Mesenchymal stem cell (in vitro differentiated cells and primary cell): ENCODE results near the gene CDK9.

Experiments used
- DNase-seq: peaks from one replicate; pipeline ENCODE4 v3.0.0-alpha.2; 2013
- H2AFZ ChIP-seq: one replicate; pipeline ENCODE4 v1.6.1; 2013; ENCODE audit warnings: low read depth, mild to moderate bottlenecking, control low read depth, inconsistent platforms, low read length, moderate library complexity
- H2AK5ac ChIP-seq: 2 replicates; pipeline ENCODE4 v1.6.1; 2013; ENCODE audit warnings: low read length, moderate library complexity, mild to moderate bottlenecking, inconsistent platforms; ENCODE audit not compliant: severe bottlenecking
- H2BK120ac ChIP-seq: one replicate; pipeline ENCODE4 v1.6.1; 2013; ENCODE audit warnings: low read depth, mild to moderate bottlenecking, inconsistent platforms, low read length, moderate library complexity
- H2BK12ac ChIP-seq, 2 experiments: one replicate each; pipeline ENCODE4 v1.6.1; 2013; ENCODE audit warnings: inconsistent platforms in 2 of 2, low read length in 2 of 2, mild to moderate bottlenecking in 2 of 2, moderate library complexity in 2 of 2, control low read depth in 1 of 2
- H2BK15ac ChIP-seq: one replicate; pipeline ENCODE4 v1.6.1; 2013; ENCODE audit warnings: mild to moderate bottlenecking, low read depth, inconsistent platforms; ENCODE audit not compliant: poor library complexity, severe bottlenecking
- H2BK5ac ChIP-seq: 2 replicates; pipeline ENCODE4 v1.6.1; 2013; ENCODE audit warnings: low read depth, mild to moderate bottlenecking, low read length, control low read depth, inconsistent platforms; ENCODE audit not compliant: poor library complexity, severe bottlenecking
- H3K14ac ChIP-seq, 2 experiments: one replicate each; pipeline ENCODE4 v1.6.1; 2013; ENCODE audit warnings: inconsistent platforms in 2 of 2, low read length in 2 of 2, control low read depth in 1 of 2, mild to moderate bottlenecking in 1 of 2, moderate library complexity in 1 of 2
- H3K18ac ChIP-seq, 2 experiments: one replicate each; pipeline ENCODE4 v1.6.1; 2013; ENCODE audit warnings: inconsistent platforms in 2 of 2, low read length in 2 of 2, control low read depth in 1 of 2, low read depth in 1 of 2, mild to moderate bottlenecking in 1 of 2
- H3K23ac ChIP-seq, 2 experiments: one replicate each; pipeline ENCODE4 v1.6.1; 2013; ENCODE audit warnings: inconsistent platforms in 2 of 2, low read length in 2 of 2, mild to moderate bottlenecking in 2 of 2, moderate library complexity in 2 of 2, control low read depth in 1 of 2
- H3K27ac ChIP-seq: 2 replicates; pipeline ENCODE4 v1.5.1; 2013; ENCODE audit warnings: mild to moderate bottlenecking, moderate library complexity, low read length, control low read depth, inconsistent platforms; ENCODE audit not compliant: poor library complexity, severe bottlenecking
- H3K27me3 ChIP-seq, 2 experiments: 2 replicates each; pipeline versions ENCODE4 v1.6.1 to v1.7.0; 2013; ENCODE audit warnings: low read length in 2 of 2, mild to moderate bottlenecking in 2 of 2, moderate library complexity in 2 of 2, control low read depth in 1 of 2, inconsistent platforms in 1 of 2; ENCODE audit not compliant: control insufficient read depth in 1 of 2, insufficient read depth in 1 of 2
- H3K36me3 ChIP-seq, 2 experiments: 2 replicates each; pipeline versions ENCODE4 v1.6.1 to v1.7.0; 2013; ENCODE audit warnings: low read length in 2 of 2, control low read depth in 1 of 2, inconsistent platforms in 1 of 2, low read depth in 1 of 2, mild to moderate bottlenecking in 1 of 2; ENCODE audit not compliant: insufficient read depth in 2 of 2, control insufficient read depth in 1 of 2
- H3K4ac ChIP-seq, 2 experiments: one replicate each; pipeline ENCODE4 v1.6.1; 2013; ENCODE audit warnings: inconsistent platforms in 2 of 2, low read length in 2 of 2, mild to moderate bottlenecking in 2 of 2, moderate library complexity in 2 of 2, control low read depth in 1 of 2, low read depth in 1 of 2
- H3K4me1 ChIP-seq: 2 replicates; pipeline ENCODE4 v1.6.1; 2013; ENCODE audit warnings: low read depth, low read length, control low read depth; ENCODE audit not compliant: control insufficient read depth, insufficient read depth
- H3K4me2 ChIP-seq: 2 replicates; pipeline ENCODE4 v1.6.1; 2013; ENCODE audit warnings: low read length, mild to moderate bottlenecking, inconsistent platforms; ENCODE audit not compliant: poor library complexity, severe bottlenecking
- H3K4me3 ChIP-seq, 2 experiments: 2 replicates each; pipeline versions ENCODE4 v1.5.1 to v1.7.0; 2013; ENCODE audit warnings: low read length in 2 of 2, mild to moderate bottlenecking in 2 of 2, control low read depth in 1 of 2, low read depth in 1 of 2; ENCODE audit not compliant: insufficient read depth in 1 of 2
- H3K79me1 ChIP-seq: replicated peaks from 2 replicates; pipeline ENCODE4 v1.6.1; 2013; ENCODE audit warnings: mild to moderate bottlenecking, control low read depth, low read length, inconsistent platforms; ENCODE audit not compliant: poor library complexity, severe bottlenecking
- H3K9ac ChIP-seq: 2 replicates; pipeline ENCODE4 v1.7.0; 2013; ENCODE audit warnings: mild to moderate bottlenecking, low read length, moderate library complexity
- H3K9me3 ChIP-seq: 2 replicates; pipeline ENCODE4 v1.7.0; 2013; ENCODE audit warnings: mild to moderate bottlenecking, low read length; ENCODE audit not compliant: control insufficient read depth
- H4K8ac ChIP-seq: one replicate; pipeline ENCODE4 v1.6.1; 2013; ENCODE audit warnings: inconsistent platforms, mild to moderate bottlenecking, low read length, moderate library complexity
- H4K91ac ChIP-seq: one replicate; pipeline ENCODE4 v1.6.1; 2013; ENCODE audit warnings: mild to moderate bottlenecking, low read length, inconsistent platforms
- WGBS: methylation state at CpG from one replicate; pipeline ENCODE4 v1.1.7; 2013; ENCODE audit warnings: mixed read lengths; 5-methylcytosine and 5-hydroxymethylcytosine counted together

The CDK9 gene

GRCh38 chr9:127763918-127764384 lies 21.9 kb upstream of the CDK9 start:
- H3K9ac ChIP-seq, result no peak overlapping the region
- H2AK5ac ChIP-seq, result no peak overlapping the region
- no peak overlapping the region for H3K4ac ChIP-seq
- no peak overlapping the region for H3K27ac ChIP-seq
- H3K79me1 ChIP-seq, result no peaks in the 10 kb centered on the region
- H3K18ac ChIP-seq, result peak overlapping the region in 1 of 2 experiments; percentile 34
- H2BK15ac ChIP-seq, result no peak overlapping the region
- H2AFZ ChIP-seq, result no peak overlapping the region
- H3K27me3 ChIP-seq, result peaks cover 39 to 69% of the 10 kb centered on the region in 2 experiments
- H4K91ac ChIP-seq, result peak overlapping the region; percentile 11
- peak overlapping the region in 1 of 2 experiments; percentile 35 for H3K4me3 ChIP-seq
- H3K9me3 ChIP-seq, result no peaks in the 10 kb centered on the region
- H2BK5ac ChIP-seq, result no peak overlapping the region
- peak overlapping the region in 1 of 2 experiments; percentile 59 for H3K14ac ChIP-seq
- H3K23ac ChIP-seq, result no peak overlapping the region
- WGBS, result 48% methylated on average over 7 of the region's 7 CpGs
- H3K36me3 ChIP-seq, result no peaks in the 10 kb centered on the region
- no peak for DNase-seq
- H4K8ac ChIP-seq, result no peak overlapping the region
- no peak overlapping the region for H2BK120ac ChIP-seq
- no peak overlapping the region for H3K4me2 ChIP-seq
- H2BK12ac ChIP-seq, result peak overlapping the region in 1 of 2 experiments; percentile 65
- H3K4me1 ChIP-seq, result peaks cover 9% of the 10 kb centered on the region

DNA sequence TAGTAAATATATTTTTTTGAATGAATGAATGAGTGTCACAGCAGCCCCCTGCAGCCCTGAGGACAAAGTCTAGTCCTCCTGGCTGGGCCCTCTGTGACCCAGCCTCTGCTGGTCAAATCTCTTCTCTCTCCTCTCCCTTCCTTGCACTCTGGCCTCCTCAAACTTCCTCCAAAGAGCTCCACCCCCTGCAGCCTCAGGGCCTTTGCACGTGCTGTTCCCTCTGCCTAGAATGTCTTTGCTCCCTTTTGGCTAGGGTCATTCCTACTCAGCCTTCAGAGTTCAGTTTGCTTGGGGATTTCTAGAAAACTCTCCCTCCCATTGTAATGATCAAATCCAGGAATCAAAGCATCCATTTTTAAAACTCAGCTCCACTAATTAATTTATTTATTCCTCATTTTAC lies 20.4 kb upstream of the CDK9 start:
- no peak overlapping the region for H2AK5ac ChIP-seq
- H3K9me3 ChIP-seq, result no peaks in the 10 kb centered on the region
- H3K4me1 ChIP-seq, result peaks cover 15% of the 10 kb centered on the region
- H3K27me3 ChIP-seq, result peaks cover 39 to 77% of the 10 kb centered on the region in 2 experiments
- DNase-seq, result no peak
- no peak overlapping the region for H3K23ac ChIP-seq
- H4K91ac ChIP-seq, result no peak overlapping the region
- H2BK12ac ChIP-seq, result no peak overlapping the region
- H4K8ac ChIP-seq, result no peak overlapping the region
- H2BK5ac ChIP-seq, result no peak overlapping the region
- no peak overlapping the region for H3K4me3 ChIP-seq
- H3K27ac ChIP-seq, result no peak overlapping the region
- H3K18ac ChIP-seq, result no peak overlapping the region
- WGBS, result 75% methylated on average over 1 of the region's 1 CpG
- no peaks in the 10 kb centered on the region for H3K36me3 ChIP-seq
- H3K79me1 ChIP-seq, result no peaks in the 10 kb centered on the region
- H3K4me2 ChIP-seq, result no peak overlapping the region
- H3K14ac ChIP-seq, result no peak overlapping the region
- H2BK120ac ChIP-seq, result no peak overlapping the region
- H3K9ac ChIP-seq, result no peak overlapping the region
- no peak overlapping the region for H3K4ac ChIP-seq
- no peak overlapping the region for H2AFZ ChIP-seq
- H2BK15ac ChIP-seq, result no peak overlapping the region

- H2AK5ac ChIP-seq, result no peak overlapping the region
- no peak overlapping the region for H3K14ac ChIP-seq
- H4K8ac ChIP-seq, result peak overlapping the region; percentile 84
- H3K36me3 ChIP-seq, result no peaks in the 10 kb centered on the region
- H2AFZ ChIP-seq, result no peak overlapping the region
- DNase-seq, result no peak
- H2BK15ac ChIP-seq, result peak overlapping the region; percentile 56
- 0% methylated on average over 1 of the region's 3 CpGs for WGBS
- no peaks in the 10 kb centered on the region for H3K79me1 ChIP-seq
- no peak overlapping the region for H2BK120ac ChIP-seq
- H3K4me3 ChIP-seq, result no peak overlapping the region
- H2BK12ac ChIP-seq, result peak overlapping the region in 1 of 2 experiments; percentile 45
- no peak overlapping the region for H3K23ac ChIP-seq
- H3K9ac ChIP-seq, result no peak overlapping the region
- H3K27me3 ChIP-seq, result peaks cover 20 to 68% of the 10 kb centered on the region in 2 experiments
- peaks cover 18% of the 10 kb centered on the region for H3K4me1 ChIP-seq
- no peak overlapping the region for H3K27ac ChIP-seq
- H2BK5ac ChIP-seq, result no peak overlapping the region
- no peak overlapping the region for H4K91ac ChIP-seq
- no peaks in the 10 kb centered on the region for H3K9me3 ChIP-seq
- H3K18ac ChIP-seq, result peak overlapping the region; percentile 18 to 65
- peak overlapping the region in 1 of 2 experiments; percentile 35 for H3K4ac ChIP-seq
- no peak overlapping the region for H3K4me2 ChIP-seq
Observed at GRCh38 chr9:127767410-127767809, 18.4 kb upstream of the CDK9 start.

GRCh38 chr9:127767909-127768331 lies 17.9 kb upstream of the CDK9 start:
- Histone ChIP-seq H3K79me1 (no peaks in the 10 kb centered on the region), H4K8ac (peak overlapping the region; percentile 84), H2AK5ac (no peak overlapping the region), H3K9me3 (no peaks in the 10 kb centered on the region), H2BK12ac (peak overlapping the region in 1 of 2 experiments; percentile 8), H2AFZ (peak overlapping the region; percentile 43), H3K9ac (no peak overlapping the region), H2BK120ac (no peak overlapping the region), H3K4me2 (peak overlapping the region; percentile 26), H3K23ac (peak overlapping the region in 1 of 2 experiments; percentile 26), H3K4ac (peak overlapping the region in 1 of 2 experiments; percentile 35), H3K4me3 (no peak overlapping the region), H3K27ac (no peak overlapping the region), H3K14ac (no peak overlapping the region), H2BK15ac (peak overlapping the region; percentile 82), H3K4me1 (peaks cover 18% of the 10 kb centered on the region), H3K27me3 (peaks cover 15 to 65% of the 10 kb centered on the region in 2 experiments), H2BK5ac (no peak overlapping the region), H4K91ac (peak overlapping the region; percentile 78), H3K18ac (peak overlapping the region in 1 of 2 experiments; percentile 65), H3K36me3 (no peaks in the 10 kb centered on the region)
- WGBS, result 10% methylated on average over 13 of the region's 13 CpGs
- peak; percentile 72 for DNase-seq
